DMS53 (cell line): Measurements from ENCODE around the gene DAZAP1.
A peak's percentile ranks its signal among the peaks of the same experiment; 100 is the strongest.

Experiments
- DNase-seq: peaks from one replicate; lab custom pipeline; 2025; lab: John Stamatoyannopoulos, UW

DAZAP1 gene

DNA sequence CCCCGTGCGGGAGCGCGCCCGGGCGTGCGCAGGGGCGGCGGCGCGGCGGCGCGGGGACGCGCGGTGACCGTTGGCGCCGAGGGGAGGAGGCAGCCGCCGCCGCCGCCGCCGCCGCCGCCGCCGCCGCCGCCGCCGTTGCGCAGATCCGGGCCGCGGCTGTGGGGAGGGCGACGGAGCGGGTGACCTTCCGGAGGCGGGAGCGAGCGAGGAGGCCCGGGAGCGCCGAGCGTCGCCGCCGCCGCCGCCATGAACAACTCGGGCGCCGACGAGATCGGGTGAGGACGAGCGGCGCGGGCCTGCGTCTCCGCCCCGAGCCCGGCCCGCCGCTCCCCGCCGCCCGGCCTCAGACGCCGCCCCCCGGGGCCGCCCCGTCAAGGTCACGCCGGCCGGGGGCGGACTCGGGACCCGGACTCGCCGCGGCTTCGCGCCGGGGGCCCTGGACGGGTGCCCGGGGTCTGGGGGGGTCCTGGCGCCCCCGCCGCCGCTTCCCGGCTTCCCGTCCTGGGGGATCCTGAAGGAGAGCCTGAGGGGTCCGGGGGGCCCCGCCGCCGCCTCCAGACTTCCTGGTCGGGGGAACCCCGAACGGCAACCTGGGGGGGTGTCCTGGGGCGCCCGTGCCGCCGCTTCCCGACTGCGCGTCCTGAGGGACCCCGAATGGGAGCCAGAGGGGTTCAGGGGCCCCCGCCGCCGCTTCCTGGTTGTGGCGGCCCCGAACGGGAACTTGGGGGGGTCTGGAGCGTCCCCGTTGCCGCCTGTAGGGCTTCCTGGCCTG lies at the start of gene DAZAP1:
Gene DAZAP1 (plus strand): TSS at position 59 of the 772 bp plus-strand sequence. CDS start 188 bp downstream, at position 247.
- no peak for DNase-seq

DNA sequence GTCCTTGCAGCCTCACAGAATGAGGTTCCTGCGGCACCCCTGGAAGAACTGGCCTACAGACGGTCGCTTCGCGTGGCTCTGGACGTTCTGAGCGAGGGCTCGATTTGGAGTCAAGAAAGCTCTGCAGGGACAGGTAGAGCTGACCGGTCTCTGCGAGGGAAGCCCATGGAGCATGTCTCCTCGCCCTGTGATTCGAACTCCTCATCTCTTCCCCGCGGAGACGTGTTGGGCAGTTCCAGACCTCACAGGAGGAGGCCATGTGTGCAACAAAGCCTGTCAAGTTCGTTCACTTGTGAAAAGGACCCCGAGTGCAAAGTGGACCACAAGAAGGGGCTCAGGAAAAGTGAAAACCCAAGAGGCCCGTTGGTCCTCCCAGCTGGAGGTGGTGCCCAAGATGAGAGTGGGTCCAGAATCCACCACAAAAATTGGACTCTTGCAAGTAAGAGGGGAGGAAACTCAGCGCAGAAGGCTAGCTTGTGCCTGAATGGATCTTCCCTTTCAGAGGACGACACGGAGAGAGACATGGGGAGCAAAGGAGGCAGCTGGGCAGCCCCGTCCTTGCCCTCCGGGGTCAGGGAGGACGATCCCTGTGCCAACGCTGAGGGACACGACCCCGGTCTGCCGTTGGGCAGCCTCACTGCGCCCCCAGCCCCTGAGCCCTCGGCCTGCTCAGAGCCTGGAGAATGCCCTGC lies 47.1 kb upstream of the DAZAP1 start:
- DNase-seq = no peak

DNA sequence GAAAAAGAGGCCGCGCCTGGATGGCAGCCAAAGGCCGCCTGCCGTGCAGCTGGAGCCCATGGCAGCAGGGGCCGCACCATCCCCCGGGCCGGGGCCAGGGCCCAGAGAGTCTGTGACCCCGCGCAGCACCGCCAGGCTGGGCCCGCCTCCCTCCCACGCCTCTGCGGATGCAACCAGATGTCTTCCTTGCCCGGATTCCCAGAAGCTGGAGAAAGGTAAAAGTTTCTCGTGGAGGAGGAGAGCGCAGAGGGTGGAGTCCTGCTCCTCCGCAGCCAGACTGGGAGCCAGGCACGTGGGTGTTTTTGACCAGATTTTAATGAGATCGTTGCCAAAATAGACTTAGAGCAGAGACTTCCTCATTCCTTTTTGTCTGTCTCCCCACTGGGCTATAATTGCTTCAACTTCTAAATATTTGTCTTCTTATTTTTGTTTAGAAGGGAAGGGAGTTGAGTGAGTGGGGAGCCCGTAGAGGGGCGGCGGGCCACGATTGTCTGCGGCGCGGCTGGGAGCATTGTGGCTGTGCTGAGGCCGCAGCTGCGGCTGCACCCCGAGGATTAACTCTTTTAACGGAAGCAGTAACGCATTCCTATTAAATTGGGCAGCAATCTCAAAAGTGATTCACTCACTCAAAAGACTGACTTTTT lies 46.4 kb upstream of the DAZAP1 start:
- DNase-seq = no peak

DNA sequence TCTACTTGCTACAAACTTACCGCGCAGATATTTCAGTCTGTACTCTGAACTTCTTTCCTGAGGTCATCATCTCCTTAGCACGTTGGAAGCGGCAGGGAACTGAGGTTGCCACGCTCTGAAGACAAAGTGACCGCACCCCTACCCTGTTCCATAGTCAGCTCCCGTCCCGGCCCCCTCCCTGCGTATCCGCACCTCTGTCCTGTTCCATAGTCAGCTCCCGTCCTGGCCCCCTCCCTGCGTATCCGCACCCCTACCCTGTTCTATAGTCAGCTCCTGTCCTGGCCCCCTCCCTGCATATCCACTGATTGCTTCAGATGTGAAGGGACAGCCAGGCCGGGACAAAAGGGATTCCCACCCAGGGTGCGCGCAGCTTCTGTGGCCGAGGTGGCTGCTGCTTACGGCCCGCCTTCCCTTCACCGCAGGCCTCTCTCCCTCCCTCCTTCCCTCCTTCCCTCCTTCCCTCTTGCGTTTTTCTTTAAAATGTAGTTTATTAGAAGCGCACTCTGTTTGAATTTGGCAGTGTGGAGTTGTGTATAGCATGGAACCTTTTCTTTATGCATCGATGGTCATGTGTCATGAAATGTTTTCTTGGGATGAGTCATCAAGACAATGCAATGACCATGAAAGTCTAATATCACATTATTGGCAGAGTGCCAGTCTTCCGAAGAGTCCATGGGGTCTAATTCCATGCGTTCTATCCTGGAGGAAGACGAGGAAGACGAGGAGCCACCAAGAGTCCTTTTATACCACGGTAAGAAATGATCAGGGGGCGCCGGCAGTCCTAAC lies 45.6 kb upstream of the DAZAP1 start:
- DNase-seq = peak; percentile 43

DNA sequence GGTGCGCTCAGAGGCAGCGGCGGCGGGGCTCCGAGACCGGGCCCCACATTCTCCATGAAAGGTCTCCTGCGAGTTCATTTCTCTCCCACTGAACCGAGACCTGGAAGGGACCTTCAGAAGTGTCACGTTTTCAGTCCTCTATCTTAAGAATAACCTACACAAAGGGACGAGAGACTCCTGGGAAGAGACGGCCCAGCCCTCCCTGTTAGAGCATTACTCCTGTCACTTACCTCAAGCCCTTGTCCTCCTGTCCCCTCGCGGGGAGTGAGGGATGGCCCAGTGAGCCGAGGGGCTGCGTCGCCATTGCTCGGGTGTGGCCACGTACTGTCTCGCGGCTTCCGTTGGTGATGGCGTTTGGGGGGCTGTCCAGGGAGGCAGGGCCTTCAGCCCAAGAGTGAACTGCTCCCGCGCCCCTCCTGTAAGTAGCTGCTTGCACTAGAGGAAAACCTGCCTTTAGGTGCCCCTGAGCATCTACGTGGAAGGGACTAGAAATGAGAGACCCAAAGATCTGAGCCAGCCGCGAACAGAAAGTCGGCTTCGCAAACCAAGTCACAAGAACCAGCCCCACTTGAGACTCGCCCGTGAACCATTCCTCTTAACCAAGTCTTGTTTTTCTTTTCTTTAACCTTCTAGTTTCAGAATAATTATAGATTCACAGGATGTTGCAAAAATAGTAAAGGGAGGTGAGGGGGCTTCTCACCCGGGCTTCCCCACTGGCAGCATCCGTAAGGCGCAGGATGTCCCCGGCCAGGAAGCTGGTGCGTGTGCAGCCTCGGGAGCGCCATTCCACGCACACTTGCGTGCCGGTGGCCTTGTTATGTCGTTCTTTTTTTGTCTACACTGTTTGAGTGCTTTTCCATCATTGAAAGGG lies 44.8 kb upstream of the DAZAP1 start:
- DNase-seq = no peak

DNA sequence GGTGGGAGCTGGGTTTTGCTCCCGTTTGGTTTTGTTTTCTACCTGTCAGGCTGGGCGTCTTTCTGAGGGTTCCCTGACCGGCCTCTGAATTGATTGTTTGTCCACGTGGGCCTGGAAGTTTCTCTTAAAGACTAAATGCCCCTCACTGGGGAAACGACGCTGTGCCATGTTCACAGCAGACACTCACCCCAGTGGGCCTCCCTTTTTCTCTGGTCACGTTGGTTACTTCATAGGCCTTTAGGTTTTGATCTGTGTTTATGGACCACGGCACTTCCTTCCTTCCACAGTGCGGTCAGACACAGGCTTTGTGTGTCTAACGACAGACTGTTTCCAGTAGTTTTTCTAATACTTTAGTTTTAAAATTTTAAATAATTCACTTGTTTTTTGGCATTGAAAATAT lies 43.8 kb upstream of the DAZAP1 start:
- no peak for DNase-seq

DNA sequence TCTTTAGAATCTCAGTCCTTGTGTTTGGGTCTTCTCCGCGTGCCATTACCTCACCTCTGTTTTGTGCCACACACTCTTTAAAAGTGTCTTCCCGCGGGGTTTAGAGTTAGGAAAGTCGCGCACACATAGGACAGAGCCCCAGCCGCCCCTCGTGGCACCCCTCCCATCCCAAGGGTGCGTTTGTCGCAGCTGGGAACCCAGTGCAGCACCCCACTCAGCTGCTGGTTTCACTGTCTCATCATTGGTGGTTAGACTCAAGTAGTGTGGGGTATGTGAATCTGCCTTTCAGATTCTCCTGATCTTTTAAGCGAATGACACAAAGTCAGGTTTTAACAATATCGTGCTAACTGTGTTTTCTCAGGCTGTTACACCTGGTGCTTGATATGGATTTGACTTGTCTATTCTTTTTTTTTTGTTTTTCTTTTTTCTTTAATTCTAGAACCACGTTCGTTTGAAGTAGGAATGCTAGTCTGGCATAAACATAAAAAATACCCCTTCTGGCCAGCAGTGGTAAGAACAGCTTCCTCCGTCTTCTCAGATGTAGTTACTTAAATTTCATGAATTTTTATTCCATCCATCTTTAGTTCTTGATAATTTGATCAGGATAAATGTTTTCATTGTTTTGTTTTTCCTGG lies 43.2 kb upstream of the DAZAP1 start:
- DNase-seq = no peak

DNA sequence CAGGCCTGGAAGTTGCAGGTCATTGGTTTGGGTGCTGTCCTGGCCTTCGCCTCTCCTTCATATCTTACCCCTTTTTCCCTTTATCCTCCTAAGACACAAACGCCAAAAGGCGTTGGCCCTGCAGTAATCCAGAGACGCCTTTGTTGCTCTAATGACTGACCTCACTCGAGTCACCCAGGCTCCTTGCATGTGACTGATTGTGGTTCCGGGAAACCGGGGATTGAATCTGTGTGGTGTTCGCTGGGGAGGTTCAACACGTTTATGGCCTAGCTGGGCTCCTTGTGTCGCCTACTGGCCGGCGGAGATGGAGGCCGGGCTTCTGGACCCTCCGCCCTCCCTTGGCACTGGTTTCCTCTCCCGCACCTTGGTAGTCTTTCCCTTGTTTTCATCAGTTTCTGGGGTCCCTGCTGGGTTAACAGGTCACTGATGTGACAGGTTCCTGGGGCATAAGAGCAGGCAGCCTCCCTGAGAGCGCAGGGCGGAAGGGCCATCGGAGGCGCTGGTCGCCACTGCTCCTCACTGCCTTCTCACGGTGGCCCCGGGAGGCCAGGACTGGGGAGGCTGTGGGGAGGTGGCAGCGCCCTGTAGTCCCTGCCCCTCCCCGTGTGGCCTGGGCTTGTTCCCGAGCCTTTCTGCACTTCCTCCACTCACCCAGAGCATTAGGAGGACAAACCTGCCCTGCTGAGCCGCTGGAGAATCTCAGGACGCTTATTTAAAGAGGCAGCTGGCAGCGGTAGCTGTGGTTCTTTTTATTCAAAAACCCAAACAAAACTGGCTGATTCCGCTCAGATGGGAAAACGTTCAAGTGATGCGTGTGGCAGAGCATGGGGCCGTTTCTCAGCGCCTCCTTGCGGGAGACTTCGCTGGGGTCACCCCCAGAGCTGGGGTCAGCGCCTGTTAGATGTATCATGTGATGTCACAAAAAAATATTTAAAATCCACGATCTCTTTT lies 41.8 kb upstream of the DAZAP1 start:
- no peak for DNase-seq

DNA sequence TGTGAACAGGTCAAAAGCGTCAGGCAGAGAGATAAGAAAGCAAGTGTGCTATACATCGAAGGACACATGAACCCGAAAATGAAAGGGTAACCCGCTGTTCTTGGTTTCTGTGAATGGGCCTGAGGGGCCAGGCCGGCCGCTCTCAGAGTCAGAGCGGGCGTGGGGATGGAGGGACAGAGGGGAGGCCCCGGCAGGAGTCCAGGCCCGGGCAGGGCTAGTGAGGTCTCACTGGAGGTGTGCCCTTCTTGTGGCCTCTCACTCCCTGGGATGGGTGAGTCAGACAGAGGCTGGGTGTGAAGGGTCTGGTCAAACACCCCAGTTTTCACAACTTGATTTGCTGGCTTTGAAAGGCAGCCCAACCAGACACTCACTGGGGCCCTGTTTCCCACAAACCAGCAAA lies 41.1 kb upstream of the DAZAP1 start:
- DNase-seq = no peak

DNA sequence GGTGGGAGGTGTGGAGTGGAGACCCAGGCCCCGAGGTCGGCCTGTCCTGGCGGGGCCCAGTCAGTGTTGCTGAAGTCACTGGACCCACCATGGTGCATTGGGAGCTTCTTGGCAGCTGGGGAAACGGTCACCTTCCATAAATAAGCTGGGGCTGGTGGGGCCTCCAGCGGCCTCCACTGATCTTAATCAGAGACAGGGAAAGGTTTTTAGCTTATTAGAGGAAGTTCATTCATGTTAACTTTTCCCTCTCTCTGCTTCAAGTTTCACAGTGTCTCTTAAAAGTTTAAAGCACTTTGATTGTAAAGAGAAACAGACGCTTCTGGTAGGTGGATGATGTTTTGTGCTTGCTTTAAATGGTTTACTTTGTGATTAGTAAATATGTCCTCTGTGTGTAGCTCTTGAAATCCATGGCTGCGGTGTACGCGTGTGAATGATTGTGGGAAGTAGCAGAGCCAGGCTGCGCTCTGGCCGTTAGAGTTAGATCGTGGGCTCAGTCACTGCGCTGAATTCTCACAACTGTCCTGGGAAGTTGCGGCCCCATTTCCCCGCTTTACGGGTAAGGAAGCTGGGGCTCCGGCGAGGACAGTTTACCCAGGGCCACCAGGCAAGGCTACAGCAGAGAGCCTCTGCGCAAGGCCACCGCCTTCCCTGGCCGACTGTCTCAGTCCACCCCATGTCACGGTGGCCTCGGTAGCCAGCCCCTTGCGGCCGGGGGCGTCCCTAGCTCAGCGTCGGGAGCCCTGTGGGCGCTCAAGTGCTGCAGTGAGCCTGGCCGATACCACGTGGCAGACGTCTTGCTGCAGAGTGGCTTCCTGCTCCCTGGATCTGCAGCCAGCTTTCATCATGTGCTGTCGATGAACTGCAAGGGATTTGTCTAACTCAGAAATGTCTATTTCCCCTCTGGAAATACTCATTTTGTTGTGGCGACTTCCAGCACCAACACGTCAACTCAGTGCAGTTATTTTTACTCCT lies 40.2 kb upstream of the DAZAP1 start:
- DNase-seq = no peak

DNA sequence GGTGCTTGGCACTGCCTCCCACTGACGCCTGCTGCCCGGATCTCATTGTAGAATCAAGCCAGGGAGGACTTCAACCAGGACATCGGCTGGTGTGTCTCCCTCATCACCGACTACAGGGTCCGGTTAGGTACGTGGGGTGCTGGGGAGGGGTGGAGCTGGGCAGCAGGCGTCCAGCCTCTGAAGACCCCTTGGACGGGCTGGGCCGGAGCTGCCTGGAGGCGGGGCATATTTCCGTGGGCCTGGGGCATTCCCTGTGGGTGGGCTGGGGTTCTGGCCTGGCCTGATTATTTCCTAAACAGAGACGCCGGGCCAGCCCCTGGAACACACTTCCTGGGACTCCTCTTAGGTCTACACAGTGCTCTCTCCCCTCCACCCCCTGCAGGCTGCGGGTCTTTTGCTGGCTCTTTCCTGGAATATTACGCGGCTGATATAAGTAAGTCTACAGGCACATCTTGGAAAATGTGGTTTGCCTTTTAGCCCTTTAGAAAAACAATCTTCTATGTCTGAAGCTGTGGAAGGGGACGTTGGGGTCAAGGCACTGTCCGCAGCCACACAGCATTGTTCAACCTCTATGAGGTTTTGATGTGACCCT lies 38.1 kb upstream of the DAZAP1 start:
- no peak for DNase-seq

DNA sequence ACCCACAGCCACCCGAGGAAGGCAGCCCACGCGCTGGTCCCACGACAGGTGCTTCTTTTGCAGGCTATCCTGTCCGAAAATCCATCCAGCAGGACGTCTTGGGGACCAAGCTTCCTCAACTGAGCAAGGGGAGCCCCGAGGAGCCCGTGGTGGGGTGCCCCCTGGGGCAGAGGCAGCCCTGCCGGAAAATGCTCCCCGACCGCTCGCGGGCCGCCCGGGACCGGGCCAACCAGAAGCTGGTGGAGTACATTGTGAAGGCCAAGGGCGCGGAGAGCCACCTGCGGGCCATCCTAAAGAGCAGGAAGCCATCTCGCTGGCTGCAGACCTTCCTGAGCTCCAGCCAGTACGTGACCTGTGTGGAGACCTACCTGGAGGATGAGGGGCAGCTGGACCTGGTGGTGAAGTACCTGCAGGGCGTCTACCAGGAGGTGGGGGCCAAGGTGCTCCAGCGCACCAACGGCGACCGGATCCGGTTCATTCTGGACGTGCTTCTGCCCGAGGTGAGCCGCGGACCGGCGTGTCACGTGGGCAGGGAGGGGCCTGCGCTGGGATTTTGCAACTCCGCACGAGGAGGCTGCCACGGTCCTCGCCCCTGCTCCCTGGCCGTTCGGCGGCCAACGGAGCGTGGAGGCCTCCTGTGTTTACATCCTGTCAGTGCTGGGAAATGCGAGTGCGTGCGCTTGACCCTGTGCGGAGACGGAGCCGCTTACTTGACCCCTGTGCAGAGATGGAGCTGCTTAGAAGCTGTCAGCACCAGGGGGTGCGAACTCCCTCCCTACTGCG lies 36.6 kb upstream of the DAZAP1 start:
- DNase-seq = peak; percentile 76

DNA sequence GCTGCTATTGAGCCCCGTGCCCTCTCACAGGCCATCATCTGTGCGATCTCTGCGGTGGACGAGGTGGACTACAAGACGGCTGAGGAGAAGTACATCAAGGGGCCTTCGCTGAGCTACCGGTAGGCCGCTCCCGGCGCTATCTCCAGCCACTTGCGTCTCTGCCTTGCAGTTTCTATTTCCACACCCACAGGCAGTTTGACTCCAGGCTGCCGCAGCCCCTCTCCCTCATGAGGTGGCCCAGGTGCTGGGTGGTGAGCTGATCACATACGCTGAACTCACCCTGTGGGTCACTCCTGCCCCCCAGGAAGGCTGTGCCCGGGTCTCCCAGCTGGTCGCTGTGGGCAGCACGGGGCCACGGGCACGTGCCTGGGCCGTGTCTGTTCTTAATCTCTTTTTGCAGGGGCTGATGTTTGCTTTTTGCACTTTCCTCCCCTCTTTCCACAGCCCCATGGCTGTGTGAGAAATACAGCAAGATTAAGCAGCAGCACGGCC lies 34.3 kb upstream of the DAZAP1 start:
- DNase-seq = no peak

DNA sequence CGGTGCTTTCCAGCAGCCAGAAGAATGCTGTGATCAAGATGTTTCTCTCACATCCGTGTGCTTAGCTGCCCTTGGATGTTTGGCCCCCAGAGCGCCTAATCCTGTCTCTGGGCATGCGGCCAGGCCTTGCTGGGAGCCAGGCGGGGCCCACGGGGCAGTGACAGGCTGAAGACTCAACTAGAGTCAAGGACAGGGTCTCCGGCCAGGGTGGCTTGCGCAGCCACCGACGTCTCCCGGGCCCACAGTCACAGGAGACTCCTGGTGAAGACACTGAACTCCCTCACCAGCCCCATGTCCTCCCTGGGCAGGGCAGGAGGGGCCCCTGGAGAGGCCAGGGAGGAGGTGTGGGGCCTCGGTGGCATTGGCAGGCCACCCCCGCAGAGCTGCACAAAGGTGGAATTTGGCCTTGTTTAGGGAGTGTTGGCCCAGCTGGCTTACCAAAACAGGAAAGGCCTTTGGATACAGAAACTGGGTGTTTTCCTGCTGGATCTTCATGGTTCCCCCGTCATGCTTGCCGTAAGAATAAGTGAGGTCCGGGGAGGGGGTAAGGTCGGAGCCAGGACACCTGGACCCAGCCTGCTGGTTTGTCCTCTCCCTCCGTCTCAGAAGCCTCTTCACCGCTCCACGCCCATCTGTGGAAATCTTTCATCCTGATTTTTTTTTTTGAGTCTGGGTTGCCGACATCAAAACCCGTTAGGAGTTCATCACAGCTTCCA lies 33.7 kb upstream of the DAZAP1 start:
- no peak for DNase-seq

DNA sequence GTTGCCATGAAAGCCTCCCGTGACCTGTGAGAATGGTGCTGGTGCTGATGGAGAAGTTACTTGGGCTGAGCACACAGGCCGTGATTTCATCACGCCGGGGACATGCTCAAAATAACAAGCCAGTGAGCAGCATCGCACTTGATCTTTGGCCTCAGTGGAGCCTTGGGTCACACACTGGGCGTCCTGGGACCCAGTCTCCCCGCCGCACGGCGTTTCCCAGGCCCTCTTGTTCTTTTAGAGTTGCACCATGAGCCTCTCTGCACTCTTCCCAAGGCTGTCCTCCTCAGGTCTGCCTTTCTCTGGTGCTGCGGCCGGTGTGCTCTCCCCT lies 33.2 kb upstream of the DAZAP1 start:
- DNase-seq = no peak

DNA sequence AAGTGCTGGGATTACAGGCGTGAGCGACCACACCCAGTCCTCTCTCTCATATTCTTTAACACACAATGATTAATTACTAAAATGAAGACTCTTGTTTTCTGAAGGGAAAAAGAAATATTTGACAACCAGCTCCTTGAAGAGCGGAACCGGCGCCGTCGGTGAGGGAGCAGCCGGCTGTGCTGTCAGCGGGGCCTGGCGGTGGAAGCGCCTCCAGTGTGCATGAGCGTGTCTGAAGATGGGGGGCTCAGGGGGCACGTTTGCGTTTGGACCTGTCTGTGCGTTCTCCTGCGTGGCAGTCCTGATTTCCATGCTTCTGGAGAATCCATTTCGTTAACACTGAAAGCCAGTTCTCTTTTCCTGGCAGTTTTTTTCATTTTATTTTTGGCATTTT lies 31.0 kb upstream of the DAZAP1 start:
- DNase-seq = no peak
